Lung (tissue), 12 donors: ENCODE measurements around the gene PLEKHO2. TPM values are rescaled to one million over a fixed set of nuclear protein-coding genes. Genes with fewer than 3 reads are reported as not detected.

Experiments used
- ATAC-seq: fragments of 200-7000 bp; cut with Tn5 transposase; one replicate; pipeline ENCODE4 v1.9.1; 2020; ENCODE audit warnings: moderate number of reproducible peaks; ENCODE audit not compliant: insufficient read depth, low FRiP score
- DNase-seq, 3 donors: peaks; one replicate each; pipeline ENCODE4 v3.0.0-alpha.2; 2013 to 2017
- H3K27ac ChIP-seq, 2 donors: one replicate each; pipeline ENCODE4 v1.5.1; 2013; ENCODE audit warnings: mild to moderate bottlenecking in 2 of 2, moderate library complexity in 2 of 2, control low read depth in 1 of 2, inconsistent platforms in 1 of 2, low read depth in 1 of 2, low read length in 1 of 2
- H3K27me3 ChIP-seq, 3 donors: one replicate each; pipeline ENCODE4 v1.5.1; 2013; ENCODE audit warnings: low read length in 2 of 3; ENCODE audit not compliant: control insufficient read depth in 3 of 3, insufficient read depth in 3 of 3
- H3K36me3 ChIP-seq, 4 donors: one replicate each; pipeline ENCODE4 v1.5.1; 2013; ENCODE audit warnings: low read length in 4 of 4, mild to moderate bottlenecking in 1 of 4, moderate library complexity in 1 of 4; ENCODE audit not compliant: control insufficient read depth in 4 of 4, insufficient read depth in 4 of 4
- H3K4me1 ChIP-seq, 5 donors: one replicate each; pipeline ENCODE4 v1.5.1; 2013; ENCODE audit warnings: low read length in 5 of 5, mild to moderate bottlenecking in 2 of 5, moderate library complexity in 1 of 5; ENCODE audit not compliant: control insufficient read depth in 5 of 5, insufficient read depth in 5 of 5
- H3K4me3 ChIP-seq: one replicate; pipeline ENCODE4 v1.5.1; 2013; ENCODE audit warnings: mild to moderate bottlenecking, control low read depth, moderate library complexity
- H3K9ac ChIP-seq, 2 donors: one replicate each; pipeline ENCODE4 v1.5.1; 2013; ENCODE audit warnings: low read length in 2 of 2, control low read depth in 1 of 2; ENCODE audit not compliant: insufficient read depth in 1 of 2
- H3K9me3 ChIP-seq, 4 donors: one replicate each; pipeline ENCODE4 v1.5.1; 2013; ENCODE audit warnings: low read length in 3 of 4, mild to moderate bottlenecking in 1 of 4, moderate library complexity in 1 of 4; ENCODE audit not compliant: control insufficient read depth in 4 of 4, insufficient read depth in 3 of 4
- WGBS, 2 donors: extraction: QIAGEN DNeasy Blood & Tissue Kit; methylation state at CpG; one replicate each; pipeline ENCODE4 v1.1.7; 2013; 5-methylcytosine and 5-hydroxymethylcytosine counted together
- polyA plus RNA-seq, 2 donors: library from polyadenylated mRNA; stranded (reverse); fragments of 200-250 nt; gene quantifications; one replicate each; pipeline ENCODE4 v1.2.1, GENCODE V29; 2013
- total RNA-seq, 2 donors: library from RNA; depleted of rRNA in 1 of 2; stranded (reverse); fragments of >200 nt in 1 of 2; gene quantifications; one replicate each; pipeline ENCODE4 v1.2.1, GENCODE V29; 2014 to 2021
- TF ChIP-seq, protein P1 (sequence below): IDR thresholded peaks from 2 replicates; pipeline ENCODE4 v1.5.1; 2012; ENCODE audit warnings: mild to moderate bottlenecking; ENCODE audit errors: control extremely low read depth, extremely low read depth
- donor health status: control.
- donor health status: control.
- donor health status: Bipolar disorder and iron deficiency.
- donor health status: healthy.
- donor health status: DM: yes; HTN: yes; CAD: no.

Gene PLEKHO2
- total and polyA plus RNA-seq, 4 donors, result 25.6 to 84.1 (median 56.1) TPM

DNA sequence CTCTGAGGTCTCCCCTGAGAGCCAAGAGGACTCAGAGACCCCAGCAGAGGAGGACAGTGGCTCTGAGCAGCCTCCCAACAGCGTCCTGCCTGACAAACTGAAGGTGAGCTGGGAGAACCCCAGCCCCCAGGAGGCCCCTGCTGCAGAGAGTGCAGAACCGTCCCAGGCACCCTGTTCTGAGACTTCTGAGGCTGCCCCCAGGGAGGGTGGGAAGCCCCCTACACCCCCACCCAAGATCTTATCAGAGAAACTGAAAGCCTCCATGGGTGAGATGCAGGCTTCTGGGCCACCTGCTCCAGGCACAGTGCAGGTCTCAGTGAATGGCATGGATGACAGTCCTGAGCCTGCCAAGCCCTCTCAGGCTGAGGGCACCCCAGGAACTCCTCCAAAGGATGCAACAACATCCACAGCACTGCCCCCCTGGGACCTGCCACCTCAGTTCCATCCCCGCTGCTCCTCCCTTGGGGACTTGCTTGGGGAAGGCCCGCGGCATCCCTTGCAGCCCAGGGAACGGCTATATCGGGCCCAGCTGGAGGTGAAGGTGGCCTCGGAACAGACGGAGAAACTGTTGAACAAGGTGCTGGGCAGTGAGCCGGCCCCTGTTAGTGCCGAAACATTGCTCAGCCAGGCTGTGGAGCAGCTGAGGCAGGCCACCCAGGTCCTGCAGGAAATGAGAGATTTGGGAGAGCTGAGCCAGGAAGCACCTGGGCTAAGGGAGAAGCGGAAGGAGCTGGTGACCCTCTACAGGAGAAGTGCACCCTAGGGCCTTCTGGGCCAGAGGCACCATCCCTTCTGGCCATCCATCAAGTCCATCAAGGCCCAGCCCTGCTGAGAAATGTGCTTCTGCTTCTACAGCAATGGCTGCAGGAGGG, 23.6 kb downstream of the PLEKHO2 start:
- no peak overlapping the region for H3K4me3 ChIP-seq
- DNase-seq (no peak), ATAC-seq (no peak)
- no peaks in the 10 kb centered on the region for H3K27me3 ChIP-seq
- H3K9ac ChIP-seq, result no peak overlapping the region
- peaks cover 0 to 58% (median 24%) of the 10 kb centered on the region in 4 donors for H3K36me3 ChIP-seq
- 89 to 93% methylated on average over 12 of the region's 12 CpGs for WGBS, 2 donors
- H3K27ac ChIP-seq, result peak overlapping the region in 1 of 2 donors; percentile 6
- H3K9me3 ChIP-seq, result no peaks in the 10 kb centered on the region
- H3K4me1 ChIP-seq, result peaks cover 0 to 5% (median 0%) of the 10 kb centered on the region in 5 donors
- TF ChIP-seq, protein P1, sequence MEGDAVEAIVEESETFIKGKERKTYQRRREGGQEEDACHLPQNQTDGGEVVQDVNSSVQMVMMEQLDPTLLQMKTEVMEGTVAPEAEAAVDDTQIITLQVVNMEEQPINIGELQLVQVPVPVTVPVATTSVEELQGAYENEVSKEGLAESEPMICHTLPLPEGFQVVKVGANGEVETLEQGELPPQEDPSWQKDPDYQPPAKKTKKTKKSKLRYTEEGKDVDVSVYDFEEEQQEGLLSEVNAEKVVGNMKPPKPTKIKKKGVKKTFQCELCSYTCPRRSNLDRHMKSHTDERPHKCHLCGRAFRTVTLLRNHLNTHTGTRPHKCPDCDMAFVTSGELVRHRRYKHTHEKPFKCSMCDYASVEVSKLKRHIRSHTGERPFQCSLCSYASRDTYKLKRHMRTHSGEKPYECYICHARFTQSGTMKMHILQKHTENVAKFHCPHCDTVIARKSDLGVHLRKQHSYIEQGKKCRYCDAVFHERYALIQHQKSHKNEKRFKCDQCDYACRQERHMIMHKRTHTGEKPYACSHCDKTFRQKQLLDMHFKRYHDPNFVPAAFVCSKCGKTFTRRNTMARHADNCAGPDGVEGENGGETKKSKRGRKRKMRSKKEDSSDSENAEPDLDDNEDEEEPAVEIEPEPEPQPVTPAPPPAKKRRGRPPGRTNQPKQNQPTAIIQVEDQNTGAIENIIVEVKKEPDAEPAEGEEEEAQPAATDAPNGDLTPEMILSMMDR, result no peak

DNA sequence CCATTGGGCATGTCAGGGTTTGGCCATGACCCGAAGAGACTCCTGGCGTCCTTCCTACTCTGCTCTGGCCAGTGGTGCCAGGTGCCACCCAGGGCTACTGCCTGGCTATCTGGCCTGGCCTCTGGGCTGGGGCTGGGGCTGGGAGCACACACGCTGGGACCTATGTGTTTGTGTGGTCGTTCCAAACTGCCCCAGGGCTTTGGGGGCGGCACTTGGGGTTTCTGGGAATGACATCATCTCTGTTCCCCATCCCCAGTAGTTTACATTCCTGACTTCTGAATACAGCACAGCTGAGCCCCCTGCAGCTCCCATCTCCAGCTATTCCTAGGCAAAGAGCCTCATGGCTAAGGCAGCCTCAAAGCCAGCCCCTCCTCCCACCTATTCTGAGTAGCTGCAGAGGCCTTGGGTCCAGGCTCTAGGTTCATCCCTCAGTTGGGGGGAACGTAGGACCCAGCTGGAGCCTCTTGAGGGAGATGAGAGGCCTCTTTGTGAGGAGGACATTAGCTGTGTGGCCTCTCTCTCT, 24.3 kb downstream of the PLEKHO2 start:
- no peak for ATAC-seq
- H3K4me1 ChIP-seq, result peaks cover 0 to 5% (median 0%) of the 10 kb centered on the region in 5 donors

DNA sequence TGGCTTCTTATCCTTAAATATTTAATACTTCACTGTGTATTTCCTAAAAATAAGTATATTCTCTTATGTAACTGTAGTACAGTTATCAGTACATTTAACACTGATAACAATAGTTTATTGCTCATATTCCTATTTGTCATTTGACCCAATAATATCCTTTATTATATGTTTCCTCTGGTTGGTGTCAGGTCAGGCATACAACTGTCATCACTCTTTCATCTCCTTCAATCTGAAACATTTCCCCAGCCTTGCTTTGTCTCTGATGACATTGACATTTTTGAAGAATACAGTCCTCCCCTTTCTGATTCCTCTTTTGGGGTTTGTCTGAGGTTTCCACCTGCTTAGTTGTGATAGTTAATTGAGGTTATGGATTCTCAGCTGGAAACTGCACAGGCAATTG, 27.8 kb downstream of the PLEKHO2 start:
- no peak for ATAC-seq
- peaks cover 0 to 29% (median 8%) of the 10 kb centered on the region in 4 donors for H3K36me3 ChIP-seq
- no peak for DNase-seq
- peaks cover 0 to 12% (median 0%) of the 10 kb centered on the region in 5 donors for H3K4me1 ChIP-seq
- H3K9me3 ChIP-seq, result no peaks in the 10 kb centered on the region
- no peak overlapping the region for H3K4me3 ChIP-seq
- no peak overlapping the region for H3K9ac ChIP-seq
- H3K27ac ChIP-seq, result no peak overlapping the region
- TF ChIP-seq, protein P1, result no peak
- H3K27me3 ChIP-seq, result no peaks in the 10 kb centered on the region

More for the DNA sequence above, 24.3 kb downstream of the PLEKHO2 start:
- no peak overlapping the region for H3K4me3 ChIP-seq
- peak overlapping the region in 1 of 2 donors; percentile 24 for H3K27ac ChIP-seq
- H3K36me3 ChIP-seq, result peaks cover 0 to 51% (median 20%) of the 10 kb centered on the region in 4 donors
- H3K9me3 ChIP-seq, result no peaks in the 10 kb centered on the region
- TF ChIP-seq, protein P1, result no peak
- no peaks in the 10 kb centered on the region for H3K27me3 ChIP-seq
- no peak for DNase-seq
- WGBS, 2 donors, result 74 to 78% methylated on average over 6 of the region's 6 CpGs
- no peak overlapping the region for H3K9ac ChIP-seq
